Epithelial cell of prostate (primary cell): ENCODE results near the gene AGAP1.
A peak's percentile ranks its signal among the peaks of the same experiment; 100 is the strongest.

ENCODE experiments used
- DNase-seq: peaks from one replicate; pipeline ENCODE4 v3.0.0-alpha.2; 2011; ENCODE audit warnings: low read depth, low spot score
- H3K27ac ChIP-seq: fragments of 450-650 bp; 2 replicates; pipeline ENCODE4 v1.5.1; 2017; ENCODE audit warnings: mild to moderate bottlenecking

Gene AGAP1

DNA sequence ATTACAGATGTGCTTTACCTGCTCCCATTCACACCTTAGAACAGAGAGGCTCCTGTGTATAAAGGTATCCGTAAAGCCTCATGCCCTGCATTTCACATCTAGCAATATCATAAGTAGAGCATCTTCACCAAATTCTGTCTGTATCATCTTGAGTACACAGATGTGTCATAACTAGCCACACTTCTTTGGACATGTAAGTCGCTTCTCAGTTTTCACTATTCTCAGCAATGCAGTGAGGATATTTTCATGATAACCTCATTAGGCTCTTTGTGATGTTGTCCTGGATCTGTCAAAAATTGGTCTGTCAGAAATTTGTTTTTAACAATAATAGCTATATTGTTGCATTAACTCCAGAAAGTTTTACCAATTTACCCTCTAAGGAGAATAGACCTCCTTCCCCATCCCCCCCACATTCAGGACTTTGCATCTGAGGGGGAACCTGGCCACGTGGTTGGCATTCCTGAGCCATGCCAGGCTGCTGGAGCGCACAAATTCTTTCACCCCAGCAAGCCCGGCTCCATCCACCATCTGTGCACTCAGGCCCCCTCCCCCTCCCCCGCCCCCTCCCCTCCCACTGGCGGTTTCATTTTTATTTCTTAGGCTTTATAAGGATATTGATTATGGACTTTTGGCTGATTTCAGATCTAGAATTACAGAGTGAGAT lies 34.1 kb downstream of the AGAP1 start:
- DNase-seq: no peak

DNA sequence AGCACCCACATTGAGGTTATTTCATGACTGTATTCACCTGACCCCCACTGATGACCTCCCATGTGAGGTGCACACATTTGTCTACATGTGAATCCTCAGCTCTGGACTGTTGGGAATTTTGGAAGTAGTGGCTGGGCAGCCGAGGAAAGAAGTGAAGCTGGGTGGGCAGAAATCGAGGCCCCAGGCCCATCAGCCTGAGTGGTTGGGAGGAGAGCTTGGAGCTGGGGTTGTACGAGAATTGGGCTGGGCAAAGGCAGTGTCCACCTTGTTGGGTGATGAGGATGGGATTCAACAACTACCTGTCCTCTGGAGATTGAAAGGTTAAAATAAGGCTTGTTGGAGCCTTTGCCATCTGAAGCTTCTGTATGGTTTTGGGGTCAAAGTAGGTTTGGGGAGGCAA lies 35.8 kb downstream of the AGAP1 start:
- no peak for DNase-seq
- no peak overlapping the region for H3K27ac ChIP-seq

More for the DNA sequence above, 34.1 kb downstream of the AGAP1 start:
- H3K27ac ChIP-seq: no peak overlapping the region

DNA sequence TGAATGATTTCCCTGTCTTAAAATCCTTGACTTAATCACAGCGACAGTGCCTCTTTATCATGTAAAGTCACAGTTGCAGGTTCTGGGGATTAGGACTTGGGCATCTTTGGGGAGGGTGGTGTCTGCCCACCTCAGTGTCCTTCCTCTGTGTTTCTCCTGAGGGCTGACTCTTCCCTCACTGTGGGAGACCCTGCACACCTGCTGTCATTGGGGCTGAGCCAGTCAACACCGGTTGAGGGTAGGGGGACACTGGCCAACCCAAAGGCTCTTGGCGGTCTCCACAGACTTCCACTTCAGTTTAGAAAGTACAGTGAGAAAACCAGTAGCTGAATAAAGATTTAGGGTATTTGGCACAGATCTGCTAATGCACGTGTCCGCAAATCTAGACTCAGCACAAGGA lies 36.9 kb downstream of the AGAP1 start:
- H3K27ac ChIP-seq: no peak overlapping the region
- no peak for DNase-seq

GRCh38 chr2:235532307-235532706 lies 38.5 kb downstream of the AGAP1 start:
- H3K27ac ChIP-seq: no peak overlapping the region
- no peak for DNase-seq

DNA sequence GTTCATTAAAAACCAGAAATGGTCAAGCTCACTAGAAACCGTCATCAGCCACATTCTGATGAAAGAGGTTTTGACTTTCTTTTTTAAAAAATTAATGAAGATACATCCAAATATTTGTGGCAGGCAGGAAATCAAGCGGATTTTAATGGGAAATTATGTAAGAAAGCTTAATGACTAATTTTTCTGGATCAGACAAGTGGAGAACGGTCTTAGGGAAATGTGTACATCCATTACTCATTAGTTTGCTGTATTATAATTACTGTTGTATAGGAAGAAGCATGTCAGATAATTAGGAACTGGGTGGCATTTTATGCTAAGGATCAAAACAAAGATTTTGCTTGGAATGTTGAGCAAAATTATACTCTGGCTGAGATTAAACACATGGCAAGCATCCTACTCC lies 39.4 kb downstream of the AGAP1 start:
- H3K27ac ChIP-seq: no peak overlapping the region
- no peak for DNase-seq

- DNase-seq: no peak
- no peak overlapping the region for H3K27ac ChIP-seq
Observed at GRCh38 chr2:235533616-235534385, 40.0 kb downstream of the AGAP1 start.

- H3K27ac ChIP-seq: no peak overlapping the region
- DNase-seq: no peak
Observed at GRCh38 chr2:235534678-235535422, 41.0 kb downstream of the AGAP1 start.

- no peak overlapping the region for H3K27ac ChIP-seq
- DNase-seq: no peak
Observed at GRCh38 chr2:235535423-235536130, 41.7 kb downstream of the AGAP1 start.

DNA sequence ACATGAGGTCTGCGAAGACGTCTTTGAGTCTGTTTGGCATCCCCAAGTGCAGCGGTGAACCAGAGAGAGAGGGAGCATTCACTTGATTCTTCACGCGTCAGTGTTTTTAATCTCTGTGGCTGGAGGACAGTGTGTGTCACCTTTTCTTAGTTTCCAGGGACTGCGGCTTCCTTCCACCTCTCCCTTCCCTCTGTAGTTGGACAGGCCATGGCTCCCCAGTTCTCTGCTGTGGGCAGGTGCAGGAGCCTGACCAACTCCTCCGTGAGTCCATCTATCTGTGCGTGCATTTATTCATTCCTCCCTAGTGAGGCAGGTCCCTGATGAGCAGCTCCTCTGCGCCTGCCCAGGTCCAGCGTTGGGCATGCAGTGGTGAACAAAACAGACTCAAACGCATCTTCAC lies 42.9 kb downstream of the AGAP1 start:
- no peak for DNase-seq
- H3K27ac ChIP-seq: no peak overlapping the region

DNA sequence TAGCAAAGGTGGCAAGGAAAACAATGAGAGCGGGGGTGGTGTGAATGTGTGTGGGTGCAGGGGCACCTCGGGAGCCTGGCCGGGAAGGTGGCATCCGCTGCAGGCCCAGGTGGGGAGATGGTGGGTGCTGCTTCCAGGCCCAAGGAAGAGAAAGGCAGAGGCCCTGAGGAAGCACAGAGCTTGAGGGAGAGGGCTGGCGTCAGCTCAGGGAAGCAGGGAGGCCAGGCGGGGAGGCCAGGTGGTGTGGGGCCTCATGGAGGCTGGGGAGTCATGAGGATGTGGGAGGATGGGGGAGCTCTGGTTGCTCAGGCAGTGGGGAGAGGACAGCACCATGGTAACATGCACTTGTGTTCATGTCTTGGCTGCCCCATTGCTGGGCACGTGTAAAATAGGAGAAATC lies 43.3 kb downstream of the AGAP1 start:
- H3K27ac ChIP-seq: no peak overlapping the region
- DNase-seq: no peak

DNA sequence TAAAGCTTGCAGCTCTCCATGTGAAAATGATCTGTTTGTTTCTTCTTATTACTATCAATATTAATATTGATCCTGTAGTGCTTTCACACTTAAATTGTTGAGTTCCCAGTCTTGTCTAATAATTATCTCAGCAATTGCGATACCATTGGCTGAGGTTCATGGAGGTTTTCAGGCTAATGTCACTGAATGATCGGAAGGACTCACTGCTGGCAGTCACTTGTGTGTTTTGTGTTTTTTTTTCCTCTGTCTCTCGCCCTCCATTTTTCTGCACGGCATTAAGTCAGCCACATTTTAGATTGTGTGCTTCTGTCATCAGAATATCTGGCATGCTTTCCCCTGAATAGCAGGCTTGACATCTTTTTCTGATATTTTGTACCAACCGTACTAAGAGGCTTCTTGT lies 43.7 kb downstream of the AGAP1 start:
- DNase-seq: no peak
- H3K27ac ChIP-seq: no peak overlapping the region

DNA sequence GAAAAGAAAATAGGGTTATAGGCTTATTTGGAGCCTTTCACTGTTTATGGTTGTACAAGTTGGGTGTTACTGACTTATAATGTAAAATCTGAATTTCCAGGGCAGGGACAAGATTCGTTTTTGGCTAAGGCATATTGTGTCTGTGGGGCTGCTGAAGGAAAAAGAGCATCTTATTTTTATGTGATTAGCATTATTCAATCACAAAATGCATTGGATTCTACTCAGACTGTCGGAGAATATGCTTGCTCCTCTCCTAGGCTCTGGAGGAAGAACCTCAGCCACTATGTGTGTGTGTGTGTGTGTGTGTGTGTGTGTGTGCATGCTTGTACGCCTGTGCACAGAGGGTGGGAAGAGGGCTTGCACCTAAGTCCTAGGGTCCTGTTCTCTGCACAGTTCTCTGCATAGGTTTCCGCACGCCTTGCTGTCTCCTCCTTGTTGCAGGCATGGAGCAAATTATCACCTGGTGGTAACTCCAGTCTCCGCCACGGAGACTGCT lies 44.3 kb downstream of the AGAP1 start:
- H3K27ac ChIP-seq: no peak overlapping the region
- DNase-seq: no peak

GRCh38 chr2:235538981-235539380 lies 45.1 kb downstream of the AGAP1 start:
- no peak for DNase-seq
- no peak overlapping the region for H3K27ac ChIP-seq

DNA sequence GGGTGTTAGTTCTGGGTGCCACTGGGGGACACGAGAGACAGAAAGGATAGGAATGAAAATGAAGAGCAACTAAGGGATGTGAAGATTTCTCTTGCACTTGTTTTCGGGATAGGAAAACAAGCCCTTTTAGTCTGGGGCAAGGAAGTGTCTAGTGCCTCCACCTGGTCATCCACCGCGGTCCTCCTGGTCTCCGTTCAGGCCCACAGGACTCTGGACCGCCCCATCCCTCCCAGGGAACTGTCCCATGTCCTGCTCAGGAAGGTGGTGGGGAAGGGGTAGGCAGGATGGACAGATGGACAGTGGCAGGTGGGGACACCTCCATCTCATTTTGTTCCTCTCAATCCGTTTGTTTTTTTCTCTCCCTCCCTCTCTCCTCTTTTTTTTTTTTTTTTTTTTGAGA lies 45.9 kb downstream of the AGAP1 start:
- no peak overlapping the region for H3K27ac ChIP-seq

GRCh38 chr2:235541016-235541415 lies 47.2 kb downstream of the AGAP1 start:
- H3K27ac ChIP-seq: no peak overlapping the region
- peak; percentile 26 for DNase-seq

More for the DNA sequence above, 45.9 kb downstream of the AGAP1 start:
- no peak for DNase-seq

GRCh38 chr2:235541838-235542549 lies 48.2 kb downstream of the AGAP1 start:
- H3K27ac ChIP-seq: no peak overlapping the region
- DNase-seq: no peak

- DNase-seq: no peak
- no peak overlapping the region for H3K27ac ChIP-seq
Observed at GRCh38 chr2:235542733-235543127, 48.9 kb downstream of the AGAP1 start.

DNA sequence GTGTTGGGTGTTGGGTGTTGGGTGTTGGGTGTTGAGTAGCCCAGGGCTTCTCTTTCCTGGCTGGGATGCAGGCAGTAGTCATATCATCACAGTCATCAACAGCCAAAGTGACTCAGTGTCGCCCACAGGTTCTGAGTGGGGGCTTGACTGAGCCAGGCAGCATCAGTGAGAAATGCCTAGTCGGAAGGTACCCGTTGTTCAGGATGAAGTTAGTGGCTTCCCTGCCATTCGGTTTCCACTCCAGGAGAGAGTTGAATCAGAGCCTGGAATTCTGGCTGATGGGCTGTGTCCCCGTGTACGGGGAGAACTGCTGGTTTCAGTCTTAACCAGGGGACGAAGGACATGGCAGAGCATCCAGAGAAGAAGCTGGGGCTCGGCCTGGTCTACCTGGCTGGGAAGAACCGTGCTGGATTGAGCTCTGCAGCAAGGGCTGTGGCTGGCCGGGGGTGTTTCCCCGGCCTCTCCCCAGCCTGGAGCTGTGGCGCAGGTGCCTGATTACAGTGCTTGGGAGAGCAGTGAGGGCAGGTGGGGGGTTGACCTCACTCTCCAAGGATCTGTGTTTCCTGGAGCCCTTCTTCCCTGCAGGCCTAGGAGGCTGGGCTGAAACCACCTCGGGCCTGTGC lies 49.4 kb downstream of the AGAP1 start:
- no peak overlapping the region for H3K27ac ChIP-seq
- DNase-seq: no peak
